OCI-LY7 (cell line): Measurements from ENCODE around the gene PHACTR1.

Source experiments
- CTCF ChIP-seq: fragments of 200-600 bp; sonication (generic); conservative IDR thresholded peaks from 2 replicates; pipeline ENCODE4 v1.5.1; 2014; ENCODE audit warnings: mild to moderate bottlenecking, antibody characterized with exemption, low read length, moderate library complexity, mixed read lengths
- EZH2phosphoT487 ChIP-seq: fragments of 200-600 bp; sonication (generic); IDR thresholded peaks from 2 replicates; pipeline ENCODE4 v1.6.1; 2018; ENCODE audit warnings: low read depth, borderline replicate concordance, mild to moderate bottlenecking, mixed run types, antibody characterized with exemption, low read length, moderate library complexity, mixed read lengths

GRCh38 chr6:13234130-13234529 lies 517.6 kb downstream of the PHACTR1 start:
- TF ChIP-seq CTCF (no peak), EZH2phosphoT487 (no peak)
